ENCODE measurements around the gene SSC5D. TPM values are rescaled to one million over a fixed set of nuclear protein-coding genes. Genes with fewer than 3 reads are reported as not detected.

SSC5D gene
- total and polyA plus RNA-seq, 2 of the 4 experiments (the other 2 are of a cell fraction) = 1.4 to 19.1 TPM

DNA sequence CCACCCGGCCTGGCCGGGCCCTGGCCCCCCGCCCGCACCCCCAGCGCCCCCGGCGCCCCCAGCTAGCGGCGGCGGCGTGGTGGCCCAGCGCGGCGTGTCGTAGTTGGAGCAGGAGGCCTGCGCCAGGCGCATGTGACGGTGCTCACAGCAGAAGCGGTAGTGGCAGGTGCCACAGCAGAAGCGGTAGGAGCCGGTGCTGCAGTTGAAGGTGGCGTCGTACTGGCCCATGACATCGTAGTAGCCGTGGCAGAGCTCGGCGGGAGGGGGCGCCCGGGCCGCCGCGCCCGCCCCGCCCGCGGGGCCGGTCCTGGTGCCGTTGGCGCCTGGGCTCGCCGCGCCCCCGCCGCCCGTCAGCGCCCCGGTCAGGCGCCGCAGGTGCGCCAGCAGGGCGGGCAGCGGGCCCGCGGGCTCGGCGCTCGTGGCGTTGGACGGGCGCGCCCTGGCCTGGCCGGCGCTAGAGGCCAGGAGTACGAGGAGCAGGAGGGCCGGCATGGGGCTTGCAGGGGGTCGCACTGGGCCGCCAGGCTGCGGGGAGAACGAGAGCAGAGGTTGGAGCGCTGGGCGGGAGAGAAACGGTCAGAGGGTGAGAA lies 45.8 kb upstream of the SSC5D start:
- no peak overlapping the region for H2BK5ac ChIP-seq (ENCODE audit: low read depth, low read length, poor library complexity, severe bottlenecking)
- H2BK20ac ChIP-seq (ENCODE audit: low read depth, low read length) = no peak overlapping the region
- intact Hi-C loops (cut with micrococcal nuclease) = no loop called here
- H4K91ac ChIP-seq (ENCODE audit: insufficient read depth, low read depth, low read length) = no peak overlapping the region
- no peak overlapping the region for H3K4ac ChIP-seq (ENCODE audit: low read depth, low read length)
- ATAC-seq (ENCODE audit: low read depth) (no peak), DNase-seq (no peak)
- no peak for TF ChIP-seq POLR2A (IDR thresholded peaks at IDR 0.05; ENCODE audit: low read depth, low read length)
- no peak for TF ChIP-seq RAD21 (IDR thresholded peaks at IDR 0.05; ENCODE audit: low read length)
- TF ChIP-seq CEBPB (IDR thresholded peaks at IDR 0.05; ENCODE audit: low read depth, low read length) = no peak
- no peak for TF ChIP-seq RCOR1 (IDR thresholded peaks at IDR 0.05; ENCODE audit: insufficient replicate concordance, low read length)
- TF ChIP-seq MXI1 (IDR thresholded peaks at IDR 0.05; ENCODE audit: borderline replicate concordance, low read depth, low read length) = no peak
- TF ChIP-seq BHLHE40 (IDR thresholded peaks at IDR 0.05; ENCODE audit: low read depth, low read length) = no peak
- no peak for TF ChIP-seq CHD1 (IDR thresholded peaks at IDR 0.05; ENCODE audit: low read depth, low read length)
- WGBS, 2 experiments (ENCODE audit: extremely low coverage in 2 of 2, insufficient read length in 1 of 2) = 0% methylated on average over 9 of the region's 72 CpGs; no CpG with 5 or more reads in 1 of the 2 experiments
- no peak overlapping the region for H3K4me3 ChIP-seq (ENCODE audit: insufficient read depth, low read depth, low read length)
- POLR2A ChIA-PET (ENCODE audit: unreplicated experiment) = no interaction called here
- H3K36me3 ChIP-seq (ENCODE audit: control insufficient read depth, insufficient read depth, low read length) = no peaks in the 10 kb centered on the region
- dilution Hi-C loops (cut with HindIII; ENCODE audit: low sequenced_read_pairs, unreplicated experiment) = no loop called here
- no peak overlapping the region for H2AFZ ChIP-seq (replicated peaks; ENCODE audit: low read length, poor library complexity)
- H3K56ac ChIP-seq (ENCODE audit: extremely low read depth, insufficient read depth, low read length) = no peak overlapping the region
- H2BK15ac ChIP-seq (ENCODE audit: low read depth, low read length) = no peak overlapping the region
- H3K4me1 ChIP-seq (ENCODE audit: control insufficient read depth, insufficient read depth, low read length) = no peaks in the 10 kb centered on the region
- in situ Hi-C loops (cut with MboI; ENCODE audit: low sequenced_read_pairs) = no loop called here
- no peaks in the 10 kb centered on the region; the same call in 1 of the 2 replicates for H3K9me1 ChIP-seq (ENCODE audit: insufficient read depth, low read length)
- H3K27ac ChIP-seq (ENCODE audit: insufficient read depth, low read length) = no peak overlapping the region
- peaks cover 1% of the 10 kb centered on the region; the same call in 1 of the 2 replicates for H4K20me1 ChIP-seq (ENCODE audit: insufficient read depth, low read length)
- no peak overlapping the region for H2AK9ac ChIP-seq (replicated peaks; ENCODE audit: low read depth, low read length, poor library complexity)
- H3K4me2 ChIP-seq (ENCODE audit: low read depth, low read length) = no peak overlapping the region
- H2AK5ac ChIP-seq (ENCODE audit: low read depth, low read length) = no peak overlapping the region
- no peaks in the 10 kb centered on the region for H3K9me3 ChIP-seq (ENCODE audit: control insufficient read depth, insufficient read depth, low read length)
- no peak overlapping the region for H4K5ac ChIP-seq (ENCODE audit: low read depth, low read length)
- H3K27me3 ChIP-seq (ENCODE audit: control insufficient read depth, insufficient read depth, low read length) = peaks cover 71% of the 10 kb centered on the region
- no peaks in the 10 kb centered on the region for H3K79me1 ChIP-seq (ENCODE audit: low read depth in 1 of 2, low read length in 2 of 2)
- no peak overlapping the region for H2BK120ac ChIP-seq (ENCODE audit: low read depth, low read length)
- CTCF ChIA-PET = no interaction called here
- H3K9ac ChIP-seq (ENCODE audit: low read depth, low read length) = no peak overlapping the region
- no peak overlapping the region for H3K23ac ChIP-seq (ENCODE audit: low read depth, low read length)
- H3K18ac ChIP-seq (ENCODE audit: low read depth, low read length) = no peak overlapping the region
- no peak overlapping the region for H4K8ac ChIP-seq (ENCODE audit: low read depth in 2 of 2, low read length in 2 of 2)
- BruUV-seq (replicated peaks) = no TSS peak
- no peak overlapping the region for H3K14ac ChIP-seq (replicated peaks; ENCODE audit: low read depth, low read length)

All from IMR-90 (cell line).